Measurements from ENCODE around the gene CYBA.
A peak's percentile ranks its signal among the peaks of the same experiment; 100 is the strongest.

The CYBA gene

GRCh38 chr16:88627531-88628411 lies 23.1 kb downstream of the CYBA start:
- DNase-seq = no peak

- no peak for DNase-seq
These were observed 24.2 kb downstream of the CYBA start for GRCh38 chr16:88626646-88627045.

GRCh38 chr16:88624977-88625576 lies 25.8 kb downstream of the CYBA start:
- no peak for DNase-seq

- no peak for DNase-seq
These were observed 26.4 kb downstream of the CYBA start for GRCh38 chr16:88624481-88624880.

- no peak for DNase-seq
These were observed 27.0 kb downstream of the CYBA start for GRCh38 chr16:88623858-88624257.

GRCh38 chr16:88622866-88623265 lies 28.0 kb downstream of the CYBA start:
- DNase-seq = no peak

GRCh38 chr16:88622125-88622524 lies 28.7 kb downstream of the CYBA start:
- DNase-seq = no peak

GRCh38 chr16:88619859-88620815 lies 30.7 kb downstream of the CYBA start:
- peak; percentile 84 for DNase-seq

- DNase-seq = no peak
These were observed 31.7 kb downstream of the CYBA start for GRCh38 chr16:88618956-88619667.

- DNase-seq = no peak
These were observed 32.5 kb downstream of the CYBA start for GRCh38 chr16:88618182-88618955.

- no peak for DNase-seq
These were observed 33.4 kb downstream of the CYBA start for GRCh38 chr16:88617268-88618031.

GRCh38 chr16:88616736-88617135 lies 34.1 kb downstream of the CYBA start:
- DNase-seq = no peak

- no peak for DNase-seq
These were observed 34.5 kb downstream of the CYBA start for GRCh38 chr16:88616320-88616719.

GRCh38 chr16:88614818-88615580 lies 35.9 kb downstream of the CYBA start:
- DNase-seq = no peak

GRCh38 chr16:88613911-88614817 lies 36.7 kb downstream of the CYBA start:
- DNase-seq = no peak

- DNase-seq = no peak
These were observed 37.6 kb downstream of the CYBA start for GRCh38 chr16:88613293-88613692.

GRCh38 chr16:88610909-88611812 lies 39.7 kb downstream of the CYBA start:
- DNase-seq = no peak

GRCh38 chr16:88610080-88610479 lies 40.8 kb downstream of the CYBA start:
- no peak for DNase-seq

All from CD4-positive, alpha-beta T cell treated with Interleukin-10 for 1 hour (primary cell).